OCI-LY7 (cell line): ENCODE results near the gene ZMIZ1. TPM values are rescaled to one million over a fixed set of nuclear protein-coding genes. Genes with fewer than 3 reads are reported as not detected.

Experiments
- BruUV-seq: library from RNA; stranded (reverse); fragments of 400-500 nt; replicated peaks from 2 replicates; lab custom pipeline; 2021; lab: Mats Ljungman, UMichigan
- CTCF ChIA-PET: fragments of 300-600 bp; sonication (Branson Sonifier 250); formaldehyde crosslinking; loops from one replicate; lab custom pipeline; 2022; ENCODE audit warnings: antibody characterized with exemption; ENCODE audit not compliant: unreplicated experiment; lab: Charles Lee
- POLR2A ChIA-PET: fragments of 300-600 bp; sonication (Branson Sonifier 250); formaldehyde crosslinking; loops from one replicate; lab custom pipeline; 2022; ENCODE audit warnings: antibody characterized with exemption; lab: Charles Lee
- DNase-seq: peaks from one replicate; pipeline ENCODE4 v3.0.0-alpha.2; 2015; ENCODE audit warnings: low spot score
- H2AFZ ChIP-seq: fragments of 200-600 bp; sonication (generic), shearing (Covaris generic); 2 replicates; pipeline ENCODE4 v1.6.1; 2014; ENCODE audit warnings: mild to moderate bottlenecking, antibody characterized with exemption, low read length, moderate library complexity
- H3K27ac ChIP-seq: fragments of 200-600 bp; sonication (generic); 2 replicates; pipeline ENCODE4 v1.5.1; 2014; ENCODE audit warnings: mixed run types, low read depth, mild to moderate bottlenecking, moderate library complexity, low read length, inconsistent platforms; ENCODE audit not compliant: poor library complexity, severe bottlenecking
- H3K36me3 ChIP-seq: fragments of 200-600 bp; sonication (generic); 2 replicates; pipeline ENCODE4 v1.6.1; 2014; ENCODE audit warnings: mild to moderate bottlenecking, antibody characterized with exemption, low read length, moderate library complexity, mixed read lengths; ENCODE audit not compliant: insufficient read depth
- H3K4me1 ChIP-seq: fragments of 200-600 bp; sonication (generic); 2 replicates; pipeline ENCODE4 v1.5.1; 2014; ENCODE audit warnings: mild to moderate bottlenecking, low read length; ENCODE audit not compliant: insufficient read depth, poor library complexity, severe bottlenecking
- H3K4me2 ChIP-seq: fragments of 200-600 bp; sonication (generic); 2 replicates; pipeline ENCODE4 v1.6.1; 2014; ENCODE audit warnings: mild to moderate bottlenecking, low read length
- H3K4me3 ChIP-seq: fragments of 200-600 bp; sonication (generic); 2 replicates; pipeline ENCODE4 v1.5.1; 2014; ENCODE audit warnings: mild to moderate bottlenecking, low read depth, low read length; ENCODE audit not compliant: poor library complexity, severe bottlenecking
- H3K79me2 ChIP-seq: fragments of 200-600 bp; sonication (generic); 2 replicates; pipeline ENCODE4 v1.6.1; 2016; ENCODE audit warnings: low read depth, mild to moderate bottlenecking, low read length, moderate library complexity, mixed read lengths; ENCODE audit not compliant: insufficient read depth
- H3K9me2 ChIP-seq: fragments of 200-600 bp; sonication (generic); 2 replicates; pipeline ENCODE4 v1.6.1; 2016; ENCODE audit warnings: mild to moderate bottlenecking, low read length, mixed read lengths; ENCODE audit not compliant: insufficient read depth
- H3K9me3 ChIP-seq: fragments of 200-600 bp; sonication (generic); 2 replicates; pipeline ENCODE4 v1.6.1; 2014; ENCODE audit warnings: mild to moderate bottlenecking, mixed run types, low read length, mixed read lengths
- H4K20me1 ChIP-seq: fragments of 200-600 bp; sonication (generic); 2 replicates; pipeline ENCODE4 v1.6.1; 2014; ENCODE audit warnings: mild to moderate bottlenecking, antibody characterized with exemption, low read length, moderate library complexity, mixed read lengths; ENCODE audit not compliant: insufficient read depth
- CTCF ChIP-seq: fragments of 200-600 bp; sonication (generic); conservative IDR thresholded peaks from 2 replicates; pipeline ENCODE4 v1.5.1; 2014; ENCODE audit warnings: mild to moderate bottlenecking, antibody characterized with exemption, low read length, moderate library complexity, mixed read lengths
- EZH2phosphoT487 ChIP-seq: fragments of 200-600 bp; sonication (generic); IDR thresholded peaks from 2 replicates; pipeline ENCODE4 v1.6.1; 2018; ENCODE audit warnings: low read depth, borderline replicate concordance, mild to moderate bottlenecking, mixed run types, antibody characterized with exemption, low read length, moderate library complexity, mixed read lengths
- intact Hi-C: fragments of 100-400 bp; cut with micrococcal nuclease; formaldehyde crosslinking; loops from one replicate; pipeline ENCODE4 v1.10.0; 2022; ENCODE audit not compliant: unreplicated experiment
- total RNA-seq, 2 experiments: library from RNA; depleted of rRNA in 1 of 2; stranded (reverse); fragments of >200 nt in 1 of 2; shearing (Covaris generic) in 1 of 2; gene quantifications; 2 replicates each; pipeline ENCODE4 v1.2.3, GENCODE V29; 2014 to 2022

ZMIZ1 gene
- total RNA-seq, 2 experiments from 2014 or later, result 20.4 to 66.9 TPM

- Histone ChIP-seq H3K9me3 (no peaks in the 10 kb centered on the region), H4K20me1 (no peaks in the 10 kb centered on the region), H3K4me2 (no peak overlapping the region), H3K4me1 (no peaks in the 10 kb centered on the region), H3K36me3 (peaks cover 59% of the 10 kb centered on the region), H3K79me2 (no peaks in the 10 kb centered on the region), H3K27ac (no peak overlapping the region), H3K9me2 (no peaks in the 10 kb centered on the region), H3K4me3 (no peak overlapping the region), H2AFZ (no peak overlapping the region)
- DNase-seq, result no peak
- POLR2A ChIA-PET, result no interaction called here
- no TSS peak for BruUV-seq
- intact Hi-C loops, result no loop called here
- TF ChIP-seq EZH2phosphoT487, result no peak
- no peak for TF ChIP-seq CTCF
- CTCF ChIA-PET, result no interaction called here
Measured at GRCh38 chr10:79310200-79310865, 241.6 kb downstream of the ZMIZ1 start.

- no peaks in the 10 kb centered on the region for H3K79me2 ChIP-seq
- H3K36me3 ChIP-seq, result peaks cover 60% of the 10 kb centered on the region
- H3K4me1 ChIP-seq, result peaks cover 5% of the 10 kb centered on the region
- TF ChIP-seq EZH2phosphoT487 (no peak), CTCF (no peak)
- H3K27ac ChIP-seq, result no peak overlapping the region
- BruUV-seq, result no TSS peak
- ChIA-PET CTCF (no interaction called here), POLR2A (interaction anchor here (0.7 kb wide), 1 partner anchor 1321 kb away, joined by 3 read pairs; no protein-coding TSS in a partner anchor)
- H3K4me2 ChIP-seq, result no peak overlapping the region
- H3K9me3 ChIP-seq, result no peaks in the 10 kb centered on the region
- H2AFZ ChIP-seq, result no peak overlapping the region
- intact Hi-C loops, result no loop called here
- no peaks in the 10 kb centered on the region for H3K9me2 ChIP-seq
- H4K20me1 ChIP-seq, result no peaks in the 10 kb centered on the region
- H3K4me3 ChIP-seq, result no peak overlapping the region
- DNase-seq, result no peak
Measured at GRCh38 chr10:79310911-79311573, 242.3 kb downstream of the ZMIZ1 start.
